HG03039 (cell line): ENCODE measurements around the gene TPST1.
"Not testable (repeated sequence)": the region's sequence is repeated elsewhere in the genome, so short reads cannot be mapped to it uniquely, and the experiment has no call there.

Experiments
- ATAC-seq: cut with Tn5 transposase; IDR thresholded peaks from one replicate; pipeline ENCODE4 v1.9.1; 2021; ENCODE audit warnings: mild to moderate bottlenecking, moderate library complexity; ENCODE audit not compliant: unreplicated experiment

Gene TPST1

GRCh38 chr7:66324985-66325384 is 119.9 kb downstream of the TPST1 start:
- not testable (repeated sequence) for ATAC-seq

GRCh38 chr7:66326501-66327215 is 121.5 kb downstream of the TPST1 start:
- no peak for ATAC-seq

GRCh38 chr7:66330961-66331360 is 125.8 kb downstream of the TPST1 start:
- ATAC-seq = no peak

GRCh38 chr7:66331883-66332282 is 126.7 kb downstream of the TPST1 start:
- no peak for ATAC-seq

GRCh38 chr7:66333443-66333842 is 128.3 kb downstream of the TPST1 start:
- no peak for ATAC-seq

GRCh38 chr7:66335318-66335717 is 130.2 kb downstream of the TPST1 start:
- ATAC-seq = no peak

GRCh38 chr7:66336760-66337159 is 131.6 kb downstream of the TPST1 start:
- no peak for ATAC-seq

- ATAC-seq = no peak
Observed at GRCh38 chr7:66339141-66339540, 134.0 kb downstream of the TPST1 start.

GRCh38 chr7:66344166-66344565 is 139.0 kb downstream of the TPST1 start:
- ATAC-seq = no peak

- no peak for ATAC-seq
Observed at GRCh38 chr7:66348531-66348930, 143.4 kb downstream of the TPST1 start.

- ATAC-seq = no peak
Observed at GRCh38 chr7:66348959-66349358, 143.8 kb downstream of the TPST1 start.

- ATAC-seq = no peak
Observed at GRCh38 chr7:66352071-66352470, 146.9 kb downstream of the TPST1 start.

GRCh38 chr7:66353547-66353946 is 148.4 kb downstream of the TPST1 start:
- no peak for ATAC-seq

- no peak for ATAC-seq
Observed at GRCh38 chr7:66355756-66356155, 150.6 kb downstream of the TPST1 start.

GRCh38 chr7:66356277-66356721 is 151.2 kb downstream of the TPST1 start:
- no peak for ATAC-seq

- ATAC-seq = no peak
Observed at GRCh38 chr7:66357087-66357486, 152.0 kb downstream of the TPST1 start.

GRCh38 chr7:66359656-66360211 is 154.6 kb downstream of the TPST1 start:
- no peak for ATAC-seq

GRCh38 chr7:66362136-66362535 is 157.0 kb downstream of the TPST1 start:
- ATAC-seq = no peak

- ATAC-seq = no peak
Observed at GRCh38 chr7:66363635-66364034, 158.5 kb downstream of the TPST1 start.

- ATAC-seq = not testable (repeated sequence)
Observed at GRCh38 chr7:66365031-66365430, 159.9 kb downstream of the TPST1 start.

- no peak for ATAC-seq
Observed at GRCh38 chr7:66371096-66371824, 166.1 kb downstream of the TPST1 start.
